Bladder microvascular endothelial cell (primary cell): Measurements from ENCODE around the gene LHX2. TPM values are rescaled to one million over a fixed set of nuclear protein-coding genes. Genes with fewer than 3 reads are reported as not detected.

Experiments
- total RNA-seq: library from RNA; depleted of rRNA; stranded (reverse); fragments of >200 nt; gene quantifications from 2 replicates; pipeline ENCODE4 v1.2.3, GENCODE V29; 2014

Gene LHX2, protein sequence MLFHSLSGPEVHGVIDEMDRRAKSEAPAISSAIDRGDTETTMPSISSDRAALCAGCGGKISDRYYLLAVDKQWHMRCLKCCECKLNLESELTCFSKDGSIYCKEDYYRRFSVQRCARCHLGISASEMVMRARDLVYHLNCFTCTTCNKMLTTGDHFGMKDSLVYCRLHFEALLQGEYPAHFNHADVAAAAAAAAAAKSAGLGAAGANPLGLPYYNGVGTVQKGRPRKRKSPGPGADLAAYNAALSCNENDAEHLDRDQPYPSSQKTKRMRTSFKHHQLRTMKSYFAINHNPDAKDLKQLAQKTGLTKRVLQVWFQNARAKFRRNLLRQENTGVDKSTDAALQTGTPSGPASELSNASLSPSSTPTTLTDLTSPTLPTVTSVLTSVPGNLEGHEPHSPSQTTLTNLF
- total RNA-seq: 0.06 TPM in 1 of 2 replicates, not detected in the other

DNA sequence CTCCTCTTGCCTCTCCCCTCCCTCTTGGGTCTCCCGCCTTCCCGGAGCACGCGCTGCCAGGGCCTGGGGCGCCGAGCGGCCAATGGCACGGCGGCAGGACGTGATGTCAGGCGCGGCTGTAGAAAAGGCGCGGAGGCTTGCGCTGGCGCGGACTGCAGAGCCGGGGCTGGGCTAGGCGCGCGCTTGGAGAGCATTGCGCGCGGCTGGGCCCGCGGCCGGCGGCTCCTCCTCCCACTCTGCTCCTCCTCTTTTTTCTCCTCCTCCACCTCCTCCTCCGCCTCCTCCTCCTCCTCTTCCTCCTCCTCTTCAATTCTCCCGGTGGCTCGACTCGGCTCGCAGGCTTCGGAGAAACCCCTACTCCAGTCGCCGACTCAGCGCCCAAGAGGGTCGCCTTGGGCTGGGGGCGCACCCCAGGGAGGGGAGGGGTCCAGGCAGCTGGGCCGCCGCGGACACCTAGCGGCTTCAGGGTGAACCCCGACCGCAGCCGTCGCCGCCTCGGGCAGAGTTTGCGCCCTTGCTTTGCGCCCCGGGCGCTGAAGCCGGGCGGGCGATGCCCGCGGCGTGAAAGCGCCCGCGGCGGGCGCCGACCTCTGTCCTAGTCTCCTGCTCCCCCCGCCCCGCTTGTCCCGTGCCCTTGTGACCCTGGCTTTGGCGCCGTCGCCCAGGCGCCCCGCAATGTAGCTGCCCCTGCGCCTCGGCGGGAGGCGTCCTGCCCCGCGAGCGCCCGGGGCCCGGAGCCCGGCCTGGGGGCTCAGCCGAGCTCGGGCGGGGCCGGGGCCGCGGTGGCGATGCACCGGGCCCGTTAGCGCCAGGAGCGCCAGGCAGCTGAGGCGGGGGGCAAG lies at the start of gene LHX2:
LHX2 (plus strand) TSS at position 309 of the 842 bp plus-strand sequence. CDS start 581 bp downstream, outside the sequence.

Other genes starting within 250 kb of the LHX2 start
- 8.6 and 16.0 TPM in 2 replicates for gene DENND1A, start 81.6 kb upstream of the LHX2 start, total RNA-seq
- 13.3 and 57.1 TPM in 2 replicates for gene NEK6, start 246.2 kb downstream of the LHX2 start, total RNA-seq